ENCODE data around the gene EDARADD.

EDARADD gene

GRCh38 chr1:236400061-236400603, 6.0 kb downstream of the EDARADD start:
- H3K27ac ChIP-seq: no peak overlapping the region
- H3K36me3 ChIP-seq: no peaks in the 10 kb centered on the region
- peaks cover 9 to 15% of the 10 kb centered on the region in 2 experiments for H3K4me1 ChIP-seq (ENCODE audit: control insufficient read depth in 1 of 2, insufficient read depth in 1 of 2, low read depth in 1 of 2, low read length in 1 of 2)
- H3K27me3 ChIP-seq: peaks cover 28% of the 10 kb centered on the region
- TF ChIP-seq CTCF (IDR thresholded peaks at IDR 0.05): no peak
- no peak overlapping the region for H3K4me3 ChIP-seq (ENCODE audit: low read depth in 1 of 2, low read length in 1 of 2)
- H3K9me3 ChIP-seq: no peaks in the 10 kb centered on the region

GRCh38 chr1:236401698-236402097, 7.6 kb downstream of the EDARADD start:
- H3K36me3 ChIP-seq: no peaks in the 10 kb centered on the region
- no peaks in the 10 kb centered on the region for H3K9me3 ChIP-seq
- no peak overlapping the region for H3K4me3 ChIP-seq (ENCODE audit: low read depth in 1 of 2, low read length in 1 of 2)
- H3K4me1 ChIP-seq (ENCODE audit: control insufficient read depth in 1 of 2, insufficient read depth in 1 of 2, low read depth in 1 of 2, low read length in 1 of 2): peaks cover 0 to 5% of the 10 kb centered on the region in 2 experiments
- peaks cover 12% of the 10 kb centered on the region for H3K27me3 ChIP-seq
- no peak overlapping the region for H3K27ac ChIP-seq
- TF ChIP-seq CTCF (IDR thresholded peaks at IDR 0.05): no peak

- no peak overlapping the region for H3K27ac ChIP-seq
- no peak overlapping the region for H3K4me3 ChIP-seq (ENCODE audit: low read depth in 1 of 2, low read length in 1 of 2)
- no peak for TF ChIP-seq CTCF (IDR thresholded peaks at IDR 0.05)
- H3K4me1 ChIP-seq (ENCODE audit: control insufficient read depth in 1 of 2, insufficient read depth in 1 of 2, low read depth in 1 of 2, low read length in 1 of 2): peaks cover 0 to 5% of the 10 kb centered on the region in 2 experiments
- H3K27me3 ChIP-seq: no peaks in the 10 kb centered on the region
- no peaks in the 10 kb centered on the region for H3K36me3 ChIP-seq
- H3K9me3 ChIP-seq: no peaks in the 10 kb centered on the region
Observed at GRCh38 chr1:236403905-236404696, 10.0 kb downstream of the EDARADD start.

GRCh38 chr1:236407059-236407458, 13.0 kb downstream of the EDARADD start:
- no peaks in the 10 kb centered on the region for H3K27me3 ChIP-seq
- H3K9me3 ChIP-seq: no peaks in the 10 kb centered on the region
- H3K4me1 ChIP-seq (ENCODE audit: control insufficient read depth in 1 of 2, insufficient read depth in 1 of 2, low read depth in 1 of 2, low read length in 1 of 2): no peaks in the 10 kb centered on the region
- H3K36me3 ChIP-seq: no peaks in the 10 kb centered on the region
- no peak overlapping the region for H3K4me3 ChIP-seq (ENCODE audit: low read depth in 1 of 2, low read length in 1 of 2)
- no peak overlapping the region for H3K27ac ChIP-seq
- TF ChIP-seq CTCF (IDR thresholded peaks at IDR 0.05): no peak

- Histone ChIP-seq H3K27me3 (no peaks in the 10 kb centered on the region), H3K36me3 (no peaks in the 10 kb centered on the region), H3K9me3 (no peaks in the 10 kb centered on the region), H3K4me3 (ENCODE audit: low read depth in 1 of 2, low read length in 1 of 2) (no peak overlapping the region), H3K27ac (no peak overlapping the region), H3K4me1 (ENCODE audit: control insufficient read depth in 1 of 2, insufficient read depth in 1 of 2, low read depth in 1 of 2, low read length in 1 of 2) (no peaks in the 10 kb centered on the region)
- no peak for TF ChIP-seq CTCF (IDR thresholded peaks at IDR 0.05)
Observed at GRCh38 chr1:236413688-236414087, 19.6 kb downstream of the EDARADD start.

Measured in neutrophil (primary cell).